ENCODE data around the gene ACTN1. TPM values are rescaled to one million over a fixed set of nuclear protein-coding genes. Genes with fewer than 3 reads are reported as not detected.

ACTN1 gene
- total and polyA plus RNA-seq, 2 of the 8 experiments (the other 6 are each of a cell fraction or from before 2014, with no cell fraction given): 236 to 262 TPM

- H3K9ac ChIP-seq (replicated peaks in 1 of 4; ENCODE audit: extremely low read depth in 1 of 4, low read depth in 3 of 4, low read length in 3 of 4): no peak overlapping the region
- no peak overlapping the region for H2BK120ac ChIP-seq (replicated peaks; ENCODE audit: low read depth, low read length)
- H4K5ac ChIP-seq (ENCODE audit: insufficient read length, low read depth, low read length): no peak overlapping the region
- no peak overlapping the region for H4K91ac ChIP-seq (replicated peaks; ENCODE audit: insufficient read length, low read length)
- no peaks in the 10 kb centered on the region for H3K9me3 ChIP-seq (ENCODE audit: insufficient read depth in 2 of 2, low read depth in 1 of 2, low read length in 1 of 2)
- H4K8ac ChIP-seq (ENCODE audit: extremely low read depth, insufficient read depth, low read length): no peak overlapping the region
- H2BK15ac ChIP-seq (ENCODE audit: low read length): no peak overlapping the region
- no peak overlapping the region for H3K4ac ChIP-seq (replicated peaks; ENCODE audit: insufficient read length, low read depth, low read length)
- H3K79me1 ChIP-seq (ENCODE audit: low read depth, low read length): peaks cover 36% of the 10 kb centered on the region
- peaks cover 14 to 97% of the 10 kb centered on the region in 2 experiments for H3K79me2 ChIP-seq (ENCODE audit: control insufficient read depth in 1 of 2, insufficient read depth in 2 of 2, low read length in 2 of 2)
- peak overlapping the region; percentile 52; the same call in 1 of the 2 replicates for H2BK5ac ChIP-seq (ENCODE audit: low read depth, low read length)
- no peak for FAIRE-seq
- H3K56ac ChIP-seq (replicated peaks; ENCODE audit: insufficient read length, low read depth, low read length): no peak overlapping the region
- CTCF ChIA-PET (ENCODE audit: partially characterized antibody): interaction anchor here (0.9 to 19.1 kb wide), 2 partner anchors 20 to 50 kb away, joined by 3 to 291 read pairs; no protein-coding TSS in a partner anchor
- H3K27ac ChIP-seq (ENCODE audit: low read depth, low read length): no peak overlapping the region
- H3K14ac ChIP-seq (ENCODE audit: insufficient read length): no peak overlapping the region
- no peaks in the 10 kb centered on the region for H3K27me3 ChIP-seq (replicated peaks in 1 of 4; ENCODE audit: control insufficient read depth in 3 of 4, extremely low read depth in 1 of 4, insufficient read depth in 3 of 4, low read length in 3 of 4)
- no peak overlapping the region for H2BK20ac ChIP-seq (ENCODE audit: low read length)
- no peak overlapping the region for H2AK5ac ChIP-seq (ENCODE audit: low read depth, low read length)
- H2BK12ac ChIP-seq (ENCODE audit: low read depth, low read length): no peak overlapping the region
- peaks cover 0 to 3% (median 0%) of the 10 kb centered on the region in 4 experiments; a peak in 2 of 8 replicates for H3K36me3 ChIP-seq (ENCODE audit: control insufficient read depth in 2 of 4, insufficient read depth in 4 of 4, low read length in 3 of 4)
- H3K4me1 ChIP-seq (replicated peaks in 1 of 4; ENCODE audit: control insufficient read depth in 3 of 4, insufficient read depth in 4 of 4, low read length in 3 of 4): peaks cover 0 to 9% (median 5%) of the 10 kb centered on the region in 4 experiments; a peak in 6 of 7 replicates
- H3K4me2 ChIP-seq (ENCODE audit: insufficient read depth in 1 of 2, low read depth in 2 of 2, low read length in 2 of 2): no peak overlapping the region
- no peak overlapping the region for H2AFZ ChIP-seq (ENCODE audit: low read length)
- no peak overlapping the region for H3K4me3 ChIP-seq (ENCODE audit: extremely low read depth in 1 of 4, insufficient read depth in 2 of 4, low read depth in 3 of 4, low read length in 4 of 4)
- no peak overlapping the region for H3K18ac ChIP-seq (ENCODE audit: extremely low read depth, low read length)
- 88% methylated on average over 14 of the region's 14 CpGs; no CpG with 5 or more reads in 1 of the 2 experiments for WGBS, 2 experiments (ENCODE audit: extremely low coverage in 1 of 2, insufficient coverage in 1 of 2, insufficient read length in 1 of 2, insufficient replicate concordance in 2 of 2, low coverage in 1 of 2, low lambda C conversion rate in 2 of 2, missing lambda C conversion rate in 1 of 2)
- DNase-seq (ENCODE audit: low read depth in 1 of 2, low spot score in 2 of 2): no peak
- peaks cover 9 to 35% of the 10 kb centered on the region in 2 experiments for H4K20me1 ChIP-seq (replicated peaks in 1 of 2; ENCODE audit: control insufficient read depth in 1 of 2, insufficient read depth in 2 of 2, low read length in 2 of 2)
- POLR2A ChIA-PET (ENCODE audit: partially characterized antibody): interaction anchor here (1.5 to 1.9 kb wide), 3 partner anchors 10 to 28 kb away, joined by 4 to 6 read pairs (median 5); no protein-coding TSS in a partner anchor
- no peak overlapping the region for H3K23ac ChIP-seq (ENCODE audit: insufficient read length)
- no peaks in the 10 kb centered on the region for H3K23me2 ChIP-seq (ENCODE audit: low read depth, low read length)
- TF ChIP-seq FOSL1 (IDR thresholded peaks at IDR 0.05; ENCODE audit: insufficient read depth, low read depth, low read length) (no peak), BACH1 (IDR thresholded peaks at IDR 0.05; ENCODE audit: low read length) (no peak), KDM4A (IDR thresholded peaks at IDR 0.05; ENCODE audit: low read depth, low read length, severe bottlenecking) (no peak), SIN3A (conservative IDR thresholded peaks at IDR 0.05 in 1 of 2, IDR thresholded peaks at IDR 0.05 in 1 of 2; ENCODE audit: low read depth in 1 of 2, low read length in 2 of 2) (no peak), BRCA1 (IDR thresholded peaks at IDR 0.05; ENCODE audit: low read depth, low read length) (no peak), ATF2 (IDR thresholded peaks at IDR 0.05; ENCODE audit: low read length) (no peak), KDM1A (IDR thresholded peaks at IDR 0.05; ENCODE audit: borderline replicate concordance, low read length) (no peak)
These were observed 27.1 kb downstream of the ACTN1 start for GRCh38 chr14:68951800-68952530.

Measured in H1 (cell line).